GM18499 (cell line): ENCODE results near the gene LETM1.

Source experiments
- ATAC-seq: cut with Tn5 transposase; IDR thresholded peaks from one replicate; pipeline ENCODE4 v1.9.1; 2021; ENCODE audit warnings: moderate number of reproducible peaks; ENCODE audit not compliant: insufficient read depth, unreplicated experiment

Gene LETM1

DNA sequence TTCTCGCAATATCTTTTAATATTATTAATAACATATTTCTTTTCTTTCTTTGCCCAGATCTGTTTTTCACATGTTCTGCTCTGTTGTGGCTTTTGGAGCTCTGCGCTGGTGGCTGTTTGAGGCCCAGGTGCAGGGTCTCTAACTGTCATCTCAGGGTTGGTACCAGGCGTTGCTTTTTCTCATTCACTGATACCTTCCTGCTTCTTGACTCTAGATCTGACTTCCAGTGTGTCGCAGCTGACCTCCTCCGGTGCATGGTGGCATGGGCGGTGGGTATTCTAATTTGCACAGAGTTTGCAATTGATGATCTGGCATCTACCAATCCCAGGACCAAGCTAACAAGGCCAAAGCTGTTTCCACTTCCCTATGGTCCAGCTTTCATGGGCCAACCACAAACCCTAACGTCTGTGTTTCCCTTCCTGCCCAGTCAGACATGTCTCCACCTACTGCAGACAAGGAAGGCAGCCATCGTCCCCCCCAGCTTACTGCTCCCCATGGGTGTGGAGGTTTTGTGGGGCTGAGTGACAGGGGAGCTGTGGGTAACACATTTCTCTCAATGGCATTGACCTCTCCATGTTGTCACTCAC is 25.2 kb downstream of the LETM1 start:
- ATAC-seq: no peak

DNA sequence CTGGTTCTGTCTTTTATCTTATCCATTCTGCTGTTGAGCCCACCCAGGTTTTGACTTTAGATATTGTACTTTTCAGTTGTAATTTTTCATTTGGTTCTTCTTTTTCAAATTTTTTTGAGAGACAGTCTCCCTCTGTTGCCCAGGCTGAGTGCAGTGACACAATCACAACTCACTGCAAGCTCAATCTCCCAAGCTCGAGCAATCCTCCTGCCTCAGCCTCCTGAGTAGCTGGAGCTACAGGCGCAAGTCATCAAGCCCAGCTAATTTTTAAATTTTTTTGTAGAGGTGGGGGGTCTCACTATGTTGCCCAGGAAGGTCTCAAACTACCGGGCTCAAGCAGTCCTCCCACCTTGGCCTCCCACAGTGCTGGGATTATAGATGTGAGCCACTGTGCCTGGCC is 25.7 kb downstream of the LETM1 start:
- no peak for ATAC-seq

DNA sequence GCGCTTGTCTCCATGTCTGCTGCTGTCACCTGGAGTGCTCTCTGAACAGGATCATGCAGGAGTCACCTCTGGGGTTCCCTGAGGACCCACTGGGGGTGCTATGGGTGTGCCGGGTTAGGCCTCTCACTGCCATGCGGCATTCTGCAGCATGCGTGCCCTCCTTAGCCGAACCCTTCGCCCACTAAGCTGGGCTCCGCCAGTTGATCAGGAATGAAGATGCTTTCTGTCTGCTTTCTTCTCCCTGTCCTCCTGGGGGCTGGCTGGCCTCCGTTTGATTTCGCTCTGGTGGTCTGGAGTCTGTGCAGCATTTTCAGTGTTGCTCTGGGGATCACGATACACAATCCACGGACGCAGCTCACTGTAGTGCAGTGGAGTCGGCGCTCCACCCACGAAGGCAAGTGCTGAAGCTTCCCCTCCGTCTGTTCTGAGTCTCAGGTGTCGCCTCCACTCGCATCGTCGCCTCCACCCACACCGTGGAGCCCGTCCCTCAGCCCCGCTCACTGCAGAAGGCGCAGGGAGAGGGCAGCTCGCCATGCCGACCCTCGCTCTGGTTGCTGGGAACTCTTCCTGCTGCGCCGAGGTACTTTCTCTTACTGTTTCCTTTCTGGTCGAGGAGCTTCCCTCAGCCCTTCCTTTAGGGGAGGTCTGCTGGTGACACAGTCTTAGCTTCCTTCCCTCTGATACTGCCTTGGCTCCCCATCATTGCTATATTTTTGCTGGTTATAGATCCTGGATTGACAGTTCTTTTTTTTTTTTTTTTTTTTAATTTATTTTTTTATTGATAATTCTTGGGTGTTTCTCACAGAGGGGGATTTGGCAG is 29.2 kb downstream of the LETM1 start:
- no peak for ATAC-seq

DNA sequence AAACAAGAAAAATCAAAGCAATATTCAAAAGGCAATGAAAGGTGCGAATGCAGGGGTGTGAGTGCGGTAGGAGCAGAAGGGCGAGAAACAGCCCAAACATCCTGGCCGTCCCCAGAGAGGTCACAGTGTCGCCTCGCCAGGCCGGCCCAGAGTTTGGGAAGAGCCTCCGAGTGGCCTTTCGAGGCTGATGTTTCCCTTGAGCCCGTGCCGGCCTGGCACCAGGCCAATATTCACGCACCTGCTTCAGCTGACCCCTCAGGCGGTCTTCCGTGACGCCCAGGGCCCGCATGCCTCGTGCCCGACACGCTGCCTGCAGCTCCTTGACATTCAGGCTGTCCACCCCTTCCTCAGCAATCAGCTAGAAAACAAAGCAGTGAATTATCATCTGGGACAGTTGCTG is 30.6 kb downstream of the LETM1 start:
- ATAC-seq: no peak

- ATAC-seq: no peak
Measured at GRCh38 chr4:1824746-1825145, 31.2 kb downstream of the LETM1 start.

GRCh38 chr4:1823545-1823932 is 32.4 kb downstream of the LETM1 start:
- ATAC-seq: no peak

DNA sequence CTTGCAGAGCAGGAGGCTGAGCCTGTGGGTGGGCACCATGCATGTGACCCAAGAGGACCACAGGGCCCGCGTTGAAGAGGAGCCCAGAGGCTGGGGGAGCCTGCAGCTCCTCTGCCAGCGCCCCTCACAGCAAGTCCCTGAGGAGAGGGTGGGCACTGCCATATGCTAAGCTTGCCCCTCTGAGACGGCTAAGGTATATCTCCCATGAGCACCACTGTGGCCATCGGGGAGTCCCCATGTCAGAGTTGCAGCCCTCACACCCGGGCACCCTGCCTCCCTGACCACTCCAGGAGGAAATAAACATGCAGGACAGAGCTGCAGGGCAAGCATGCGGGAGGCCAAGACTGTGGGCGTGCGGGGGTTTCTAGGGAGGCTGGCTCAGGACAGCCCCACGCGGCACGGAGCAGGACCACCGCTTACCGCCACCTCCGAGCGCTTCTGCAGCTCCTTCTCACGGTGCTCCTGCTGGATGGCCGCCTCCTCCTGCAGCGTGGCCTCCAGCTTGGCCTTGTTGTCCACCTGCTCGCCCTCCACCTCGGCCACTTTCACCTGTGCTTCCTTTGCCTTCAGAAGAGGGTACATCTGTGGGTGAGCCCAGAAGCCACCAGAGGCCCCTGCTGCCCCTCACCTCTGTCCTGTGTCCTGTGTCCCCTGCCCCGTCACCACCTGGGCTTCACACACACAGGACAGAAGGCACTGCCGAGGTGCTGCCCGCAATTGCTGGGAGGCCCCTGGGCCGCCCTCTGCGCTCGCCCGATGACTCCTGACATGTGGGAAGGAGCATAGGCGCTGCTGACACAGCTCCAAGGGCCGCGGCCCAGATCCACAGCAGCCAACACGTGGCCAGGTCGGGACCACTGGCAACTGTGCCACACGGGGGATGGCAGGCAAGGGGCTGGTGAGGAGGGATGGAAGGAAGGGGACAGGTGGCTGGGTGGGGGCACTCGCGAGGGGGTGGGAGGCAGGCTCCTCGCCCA is 33.1 kb downstream of the LETM1 start:
- no peak for ATAC-seq

GRCh38 chr4:1821679-1822567 is 34.0 kb downstream of the LETM1 start:
- ATAC-seq: no peak

DNA sequence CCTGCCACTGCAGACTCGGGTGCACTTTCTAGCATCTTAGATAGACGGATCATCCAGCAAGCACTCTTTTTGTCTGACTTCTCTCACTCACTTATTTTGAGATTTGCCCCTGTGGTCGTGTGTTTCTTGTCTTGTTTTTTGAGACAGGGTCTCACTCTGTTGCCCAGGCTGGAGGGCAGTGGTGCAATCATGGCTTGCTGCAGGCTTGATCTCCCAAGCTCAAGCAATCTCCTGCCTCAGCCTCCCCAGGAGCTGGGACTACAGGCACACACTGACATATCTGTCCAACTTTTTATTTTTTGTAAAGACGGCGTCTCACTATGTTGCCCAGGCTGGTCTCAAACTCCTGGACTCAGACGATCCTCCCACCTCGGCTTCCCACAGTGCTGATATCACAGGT is 36.1 kb downstream of the LETM1 start:
- no peak for ATAC-seq

GRCh38 chr4:1819284-1819683 is 36.7 kb downstream of the LETM1 start:
- no peak for ATAC-seq

- ATAC-seq: no peak
Measured at GRCh38 chr4:1815997-1816860, 39.7 kb downstream of the LETM1 start.

- no peak for ATAC-seq
Measured at GRCh38 chr4:1815096-1815996, 40.6 kb downstream of the LETM1 start.

- no peak for ATAC-seq
Measured at GRCh38 chr4:1814453-1814852, 41.5 kb downstream of the LETM1 start.

DNA sequence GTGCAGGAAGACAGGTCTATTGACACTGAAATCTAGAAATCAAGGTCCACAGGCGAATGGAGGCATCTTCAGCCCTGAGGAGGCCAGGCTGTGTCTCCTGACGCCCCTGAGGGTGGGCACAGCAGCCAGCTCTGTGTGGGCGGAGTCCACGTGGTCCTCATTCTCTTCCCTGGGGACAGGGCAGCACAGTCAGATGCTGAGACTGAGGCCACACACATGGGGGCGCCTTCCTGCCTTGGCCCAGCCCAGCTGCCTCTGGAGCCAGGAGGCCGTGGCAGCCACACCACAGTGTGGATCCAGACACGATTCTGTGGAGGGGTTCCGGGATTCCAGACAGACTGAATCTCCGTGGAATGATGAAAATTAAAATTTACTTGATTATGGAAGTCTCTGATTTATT is 42.0 kb downstream of the LETM1 start:
- no peak for ATAC-seq

DNA sequence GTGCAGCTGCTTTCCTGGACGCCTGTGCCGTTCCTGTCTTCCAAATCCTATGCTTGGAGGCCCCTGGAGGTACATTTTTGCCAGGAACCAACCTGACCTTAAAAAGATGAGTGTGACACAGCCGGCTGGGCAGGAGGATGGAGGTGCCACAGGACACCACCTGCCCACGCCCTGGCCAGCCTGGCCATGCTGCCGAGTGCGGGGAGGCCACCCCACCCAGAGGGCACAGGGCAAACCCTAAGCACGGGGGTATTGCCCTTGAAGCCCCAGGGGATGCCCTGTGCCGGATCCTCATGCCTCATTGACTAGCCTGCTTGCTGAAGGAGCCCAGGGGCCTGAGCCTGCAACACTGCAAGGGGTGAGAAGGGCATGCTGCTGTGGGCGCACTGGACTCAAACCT is 42.7 kb downstream of the LETM1 start:
- ATAC-seq: no peak

- no peak for ATAC-seq
Measured at GRCh38 chr4:1812720-1813119, 43.2 kb downstream of the LETM1 start.

DNA sequence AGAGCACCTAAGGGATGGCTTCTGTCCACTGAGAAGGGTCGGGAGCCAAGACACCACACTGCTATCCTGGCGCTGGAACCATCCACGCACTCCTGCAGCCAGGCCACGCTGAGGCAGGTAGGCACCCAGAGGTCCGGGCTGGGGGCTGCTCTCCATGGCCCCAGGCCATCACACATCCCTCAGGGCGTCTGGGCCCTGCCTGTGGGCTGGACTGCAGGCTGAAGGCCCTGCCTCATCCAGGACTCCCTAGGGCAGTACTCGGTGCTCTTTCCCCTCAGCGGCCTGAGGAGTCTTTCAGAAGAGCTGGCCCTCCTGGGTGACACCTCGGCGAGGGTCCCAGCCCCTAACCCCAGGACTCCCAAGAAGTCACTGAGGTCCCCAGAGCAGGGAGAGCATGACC is 45.2 kb downstream of the LETM1 start:
- no peak for ATAC-seq
